ENCODE results near the gene EXD3. TPM values are rescaled to one million over a fixed set of nuclear protein-coding genes. Genes with fewer than 3 reads are reported as not detected.

Gene EXD3
- total and polyA plus RNA-seq, 2 of the 13 experiments (the other 11 are each of a cell fraction or from before 2014, with no cell fraction given), result 2.7 to 4.8 TPM

DNA sequence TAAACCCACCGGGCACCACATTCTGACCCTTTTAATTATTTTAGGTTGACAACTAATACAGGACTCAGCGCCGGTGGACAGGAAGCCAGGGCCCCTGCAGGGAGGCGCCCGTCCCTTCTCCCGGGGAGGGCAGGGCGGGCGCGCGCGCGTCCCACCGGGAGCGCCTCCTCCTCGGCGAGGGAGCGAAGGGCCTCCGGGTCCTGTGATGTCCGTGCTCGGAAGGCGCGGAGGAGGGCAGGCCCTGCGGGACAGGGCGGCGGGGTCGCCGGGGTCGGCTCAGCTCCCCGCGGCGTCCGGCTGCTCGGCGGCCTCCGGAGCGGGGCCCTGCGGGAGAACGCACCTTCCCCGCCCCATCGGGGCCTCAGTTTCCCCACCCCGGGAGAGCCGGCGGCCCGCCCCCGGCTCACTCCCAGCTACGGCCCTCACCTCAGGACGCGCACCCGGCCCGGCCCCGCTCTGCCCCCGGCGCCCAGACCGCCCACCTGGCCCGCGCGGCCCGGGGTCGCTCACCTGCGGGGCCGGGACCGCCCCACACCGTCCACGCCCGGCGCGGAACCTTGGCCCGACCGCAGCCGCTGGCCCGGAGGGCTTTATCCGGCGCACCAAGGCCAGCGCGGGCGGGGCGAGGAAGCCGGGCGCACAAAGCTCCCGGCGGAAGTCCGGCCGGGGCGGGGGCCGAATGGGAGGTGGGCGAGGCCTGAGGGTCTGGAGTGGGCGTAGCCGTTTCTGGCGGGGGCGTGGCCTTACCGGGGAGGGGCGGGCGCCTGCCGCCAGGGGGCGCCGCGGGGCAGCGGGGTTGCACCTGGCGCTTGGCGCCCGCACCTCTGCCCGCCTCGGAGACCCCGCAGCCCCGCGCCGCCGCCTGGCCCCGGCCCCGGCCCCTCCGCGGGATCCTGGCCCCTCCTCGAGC lies at the start of gene EXD3, which contains the start of gene NOXA1 (continued):
- TF ChIP-seq, protein P1, sequence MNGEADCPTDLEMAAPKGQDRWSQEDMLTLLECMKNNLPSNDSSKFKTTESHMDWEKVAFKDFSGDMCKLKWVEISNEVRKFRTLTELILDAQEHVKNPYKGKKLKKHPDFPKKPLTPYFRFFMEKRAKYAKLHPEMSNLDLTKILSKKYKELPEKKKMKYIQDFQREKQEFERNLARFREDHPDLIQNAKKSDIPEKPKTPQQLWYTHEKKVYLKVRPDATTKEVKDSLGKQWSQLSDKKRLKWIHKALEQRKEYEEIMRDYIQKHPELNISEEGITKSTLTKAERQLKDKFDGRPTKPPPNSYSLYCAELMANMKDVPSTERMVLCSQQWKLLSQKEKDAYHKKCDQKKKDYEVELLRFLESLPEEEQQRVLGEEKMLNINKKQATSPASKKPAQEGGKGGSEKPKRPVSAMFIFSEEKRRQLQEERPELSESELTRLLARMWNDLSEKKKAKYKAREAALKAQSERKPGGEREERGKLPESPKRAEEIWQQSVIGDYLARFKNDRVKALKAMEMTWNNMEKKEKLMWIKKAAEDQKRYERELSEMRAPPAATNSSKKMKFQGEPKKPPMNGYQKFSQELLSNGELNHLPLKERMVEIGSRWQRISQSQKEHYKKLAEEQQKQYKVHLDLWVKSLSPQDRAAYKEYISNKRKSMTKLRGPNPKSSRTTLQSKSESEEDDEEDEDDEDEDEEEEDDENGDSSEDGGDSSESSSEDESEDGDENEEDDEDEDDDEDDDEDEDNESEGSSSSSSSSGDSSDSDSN (CRISPR knock-in tag; IDR thresholded peaks at IDR 0.05), result peak; percentile 96
- TF ChIP-seq ZNF251 (CRISPR knock-in tag; IDR thresholded peaks at IDR 0.05) (no peak), SRSF4 (IDR thresholded peaks at IDR 0.05; ENCODE audit: low read depth, low read length, poor library complexity, severe bottlenecking) (no peak), ARNTL (CRISPR knock-in tag; IDR thresholded peaks at IDR 0.05) (no peak; the same call in 1 of the 2 replicates), FIP1L1 (IDR thresholded peaks at IDR 0.05; ENCODE audit: borderline replicate concordance, insufficient read depth, low read depth, low read length) (no peak), ERF (CRISPR knock-in tag; IDR thresholded peaks at IDR 0.05) (peak; percentile 81), MZF1 (CRISPR knock-in tag; IDR thresholded peaks at IDR 0.05; ENCODE audit: borderline replicate concordance) (no peak), RXRA (CRISPR knock-in tag; IDR thresholded peaks at IDR 0.05) (peak; percentile 45; the same call in 1 of the 2 replicates), TBL1XR1 (IDR thresholded peaks at IDR 0.05; ENCODE audit: borderline replicate concordance, low read length, partially characterized antibody) (no peak), NCOA5 (CRISPR knock-in tag; IDR thresholded peaks at IDR 0.05) (no peak), ATF7-NPFF (CRISPR knock-in tag; IDR thresholded peaks at IDR 0.05; ENCODE audit: low read depth) (0 out of 2 replicates have a peak, but pooled peaks have one; percentile 50), SYNCRIP (IDR thresholded peaks at IDR 0.05; ENCODE audit: insufficient read depth, low read depth, low read length) (no peak), SP4 (CRISPR knock-in tag; IDR thresholded peaks at IDR 0.05) (peak; percentile 93)
- TF ChIP-seq, protein P2, sequence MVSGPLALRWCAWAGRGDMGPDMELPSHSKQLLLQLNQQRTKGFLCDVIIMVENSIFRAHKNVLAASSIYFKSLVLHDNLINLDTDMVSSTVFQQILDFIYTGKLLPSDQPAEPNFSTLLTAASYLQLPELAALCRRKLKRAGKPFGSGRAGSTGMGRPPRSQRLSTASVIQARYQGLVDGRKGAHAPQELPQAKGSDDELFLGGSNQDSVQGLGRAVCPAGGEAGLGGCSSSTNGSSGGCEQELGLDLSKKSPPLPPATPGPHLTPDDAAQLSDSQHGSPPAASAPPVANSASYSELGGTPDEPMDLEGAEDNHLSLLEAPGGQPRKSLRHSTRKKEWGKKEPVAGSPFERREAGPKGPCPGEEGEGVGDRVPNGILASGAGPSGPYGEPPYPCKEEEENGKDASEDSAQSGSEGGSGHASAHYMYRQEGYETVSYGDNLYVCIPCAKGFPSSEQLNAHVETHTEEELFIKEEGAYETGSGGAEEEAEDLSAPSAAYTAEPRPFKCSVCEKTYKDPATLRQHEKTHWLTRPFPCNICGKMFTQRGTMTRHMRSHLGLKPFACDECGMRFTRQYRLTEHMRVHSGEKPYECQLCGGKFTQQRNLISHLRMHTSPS (CRISPR knock-in tag; IDR thresholded peaks at IDR 0.05; ENCODE audit: low read depth), result no peak
- TF ChIP-seq, protein P3, sequence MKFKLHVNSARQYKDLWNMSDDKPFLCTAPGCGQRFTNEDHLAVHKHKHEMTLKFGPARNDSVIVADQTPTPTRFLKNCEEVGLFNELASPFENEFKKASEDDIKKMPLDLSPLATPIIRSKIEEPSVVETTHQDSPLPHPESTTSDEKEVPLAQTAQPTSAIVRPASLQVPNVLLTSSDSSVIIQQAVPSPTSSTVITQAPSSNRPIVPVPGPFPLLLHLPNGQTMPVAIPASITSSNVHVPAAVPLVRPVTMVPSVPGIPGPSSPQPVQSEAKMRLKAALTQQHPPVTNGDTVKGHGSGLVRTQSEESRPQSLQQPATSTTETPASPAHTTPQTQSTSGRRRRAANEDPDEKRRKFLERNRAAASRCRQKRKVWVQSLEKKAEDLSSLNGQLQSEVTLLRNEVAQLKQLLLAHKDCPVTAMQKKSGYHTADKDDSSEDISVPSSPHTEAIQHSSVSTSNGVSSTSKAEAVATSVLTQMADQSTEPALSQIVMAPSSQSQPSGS (CRISPR knock-in tag; IDR thresholded peaks at IDR 0.05), result peak; percentile 77; the same call in 1 of the 2 replicates
- TF ChIP-seq, protein P4, sequence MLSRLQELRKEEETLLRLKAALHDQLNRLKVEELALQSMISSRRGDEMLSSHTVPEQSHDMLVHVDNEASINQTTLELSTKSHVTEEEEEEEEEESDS (CRISPR knock-in tag; IDR thresholded peaks at IDR 0.05; ENCODE audit: borderline replicate concordance), result no peak
- TF ChIP-seq, protein P5, sequence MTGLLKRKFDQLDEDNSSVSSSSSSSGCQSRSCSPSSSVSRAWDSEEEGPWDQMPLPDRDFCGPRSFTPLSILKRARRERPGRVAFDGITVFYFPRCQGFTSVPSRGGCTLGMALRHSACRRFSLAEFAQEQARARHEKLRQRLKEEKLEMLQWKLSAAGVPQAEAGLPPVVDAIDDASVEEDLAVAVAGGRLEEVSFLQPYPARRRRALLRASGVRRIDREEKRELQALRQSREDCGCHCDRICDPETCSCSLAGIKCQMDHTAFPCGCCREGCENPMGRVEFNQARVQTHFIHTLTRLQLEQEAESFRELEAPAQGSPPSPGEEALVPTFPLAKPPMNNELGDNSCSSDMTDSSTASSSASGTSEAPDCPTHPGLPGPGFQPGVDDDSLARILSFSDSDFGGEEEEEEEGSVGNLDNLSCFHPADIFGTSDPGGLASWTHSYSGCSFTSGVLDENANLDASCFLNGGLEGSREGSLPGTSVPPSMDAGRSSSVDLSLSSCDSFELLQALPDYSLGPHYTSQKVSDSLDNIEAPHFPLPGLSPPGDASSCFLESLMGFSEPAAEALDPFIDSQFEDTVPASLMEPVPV (CRISPR knock-in tag; IDR thresholded peaks at IDR 0.05), result peak; percentile 73; the same call in 1 of the 2 replicates
- TF ChIP-seq, protein P6, sequence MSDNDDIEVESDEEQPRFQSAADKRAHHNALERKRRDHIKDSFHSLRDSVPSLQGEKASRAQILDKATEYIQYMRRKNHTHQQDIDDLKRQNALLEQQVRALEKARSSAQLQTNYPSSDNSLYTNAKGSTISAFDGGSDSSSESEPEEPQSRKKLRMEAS (IDR thresholded peaks at IDR 0.05), result peak; percentile 75
